Chondrocyte (in vitro differentiated cells): ENCODE measurements around the gene SVEP1. TPM values are rescaled to one million over a fixed set of nuclear protein-coding genes. Genes with fewer than 3 reads are reported as not detected.
"Not testable (repeated sequence)": the region's sequence is repeated elsewhere in the genome, so short reads cannot be mapped to it uniquely, and the experiment has no call there.

Source experiments
- DNase-seq: peaks from one replicate; pipeline ENCODE4 v3.0.0; 2021; ENCODE audit warnings: mixed read lengths, low spot score
- H3K27ac Mint-ChIP-seq: one replicate; pipeline ENCODE4 v1.8.0; 2021; ENCODE audit warnings: mild to moderate bottlenecking, moderate library complexity, mixed read lengths; ENCODE audit not compliant: unreplicated experiment
- H3K27me3 Mint-ChIP-seq: 2 replicates; pipeline ENCODE4 v1.8.0; 2021; ENCODE audit warnings: low read depth, mixed read lengths
- H3K36me3 Mint-ChIP-seq: 2 replicates; pipeline ENCODE4 v1.8.0; 2021; ENCODE audit warnings: low read depth, mixed read lengths
- H3K4me1 Mint-ChIP-seq: 2 replicates; pipeline ENCODE4 v1.8.0; 2021; ENCODE audit warnings: low read depth, mild to moderate bottlenecking, mixed read lengths
- H3K4me3 Mint-ChIP-seq: one replicate; pipeline ENCODE4 v1.8.0; 2021; ENCODE audit warnings: mild to moderate bottlenecking, moderate library complexity, mixed read lengths; ENCODE audit not compliant: unreplicated experiment
- H3K9me3 Mint-ChIP-seq: 2 replicates; pipeline ENCODE4 v1.8.0; 2021; ENCODE audit warnings: low read depth, mixed read lengths
- total RNA-seq: library from RNA; stranded (reverse); gene quantifications from 3 replicates; pipeline ENCODE4 v1.2.1, GENCODE V29; 2021
- TF ChIP-seq, protein P1 (sequence below): fragments of 200-600 bp; sonication (generic); IDR thresholded peaks from 2 replicates; pipeline ENCODE4 v1.5.0; 2021; ENCODE audit warnings: antibody characterized with exemption, mild to moderate bottlenecking, moderate library complexity

Gene SVEP1
- total RNA-seq, 1 donor from 2014 or later, result 0.72 TPM

DNA sequence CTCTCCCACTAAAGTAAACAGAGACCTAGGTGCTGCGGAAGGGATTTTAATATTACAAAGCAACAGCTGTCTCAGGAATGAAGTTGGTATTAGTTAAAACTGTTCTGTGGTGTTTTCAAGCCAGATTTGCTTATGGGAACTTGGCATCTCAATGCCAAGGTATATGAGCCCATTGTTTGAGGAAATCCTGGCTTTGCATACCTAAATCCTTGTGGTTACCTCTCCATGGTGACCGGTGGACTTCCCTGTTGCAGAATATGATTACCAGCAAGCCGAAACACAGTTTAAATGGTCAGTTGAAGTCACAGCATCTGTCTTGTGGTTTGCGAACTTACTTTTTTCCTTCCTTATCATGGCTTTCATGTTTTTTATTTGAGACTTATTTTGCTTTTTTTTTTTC lies 179.6 kb downstream of the SVEP1 start:
- no peak for DNase-seq
- H3K4me1 Mint-ChIP-seq, result no peaks in the 10 kb centered on the region
- H3K36me3 Mint-ChIP-seq, result no peaks in the 10 kb centered on the region
- TF ChIP-seq, protein P1, sequence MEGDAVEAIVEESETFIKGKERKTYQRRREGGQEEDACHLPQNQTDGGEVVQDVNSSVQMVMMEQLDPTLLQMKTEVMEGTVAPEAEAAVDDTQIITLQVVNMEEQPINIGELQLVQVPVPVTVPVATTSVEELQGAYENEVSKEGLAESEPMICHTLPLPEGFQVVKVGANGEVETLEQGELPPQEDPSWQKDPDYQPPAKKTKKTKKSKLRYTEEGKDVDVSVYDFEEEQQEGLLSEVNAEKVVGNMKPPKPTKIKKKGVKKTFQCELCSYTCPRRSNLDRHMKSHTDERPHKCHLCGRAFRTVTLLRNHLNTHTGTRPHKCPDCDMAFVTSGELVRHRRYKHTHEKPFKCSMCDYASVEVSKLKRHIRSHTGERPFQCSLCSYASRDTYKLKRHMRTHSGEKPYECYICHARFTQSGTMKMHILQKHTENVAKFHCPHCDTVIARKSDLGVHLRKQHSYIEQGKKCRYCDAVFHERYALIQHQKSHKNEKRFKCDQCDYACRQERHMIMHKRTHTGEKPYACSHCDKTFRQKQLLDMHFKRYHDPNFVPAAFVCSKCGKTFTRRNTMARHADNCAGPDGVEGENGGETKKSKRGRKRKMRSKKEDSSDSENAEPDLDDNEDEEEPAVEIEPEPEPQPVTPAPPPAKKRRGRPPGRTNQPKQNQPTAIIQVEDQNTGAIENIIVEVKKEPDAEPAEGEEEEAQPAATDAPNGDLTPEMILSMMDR, result no peak
- peaks cover 3% of the 10 kb centered on the region for H3K9me3 Mint-ChIP-seq
- no peaks in the 10 kb centered on the region for H3K27me3 Mint-ChIP-seq
- no peak overlapping the region for H3K4me3 Mint-ChIP-seq
- no peak overlapping the region for H3K27ac Mint-ChIP-seq

DNA sequence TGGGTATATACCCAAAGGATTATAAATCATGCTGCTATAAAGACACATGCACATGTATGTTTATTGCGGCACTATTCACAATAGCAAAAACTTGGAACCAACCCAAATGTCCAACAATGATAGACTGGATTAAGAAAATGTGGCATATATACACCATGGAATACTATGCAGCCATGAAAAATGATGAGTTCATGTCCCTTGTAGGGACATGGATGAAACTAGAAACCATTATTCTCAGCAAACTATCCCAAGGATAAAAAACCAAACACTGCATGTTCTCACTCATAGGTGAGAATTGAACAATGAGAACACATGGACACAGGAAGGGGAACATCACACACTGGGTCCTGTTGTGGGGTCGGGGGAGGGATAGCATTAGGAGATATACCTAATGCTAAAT lies 180.5 kb downstream of the SVEP1 start:
- not testable (repeated sequence) for H3K9me3 Mint-ChIP-seq, H3K36me3 Mint-ChIP-seq, H3K27ac Mint-ChIP-seq, H3K27me3 Mint-ChIP-seq, H3K4me3 Mint-ChIP-seq, H3K4me1 Mint-ChIP-seq, DNase-seq

DNA sequence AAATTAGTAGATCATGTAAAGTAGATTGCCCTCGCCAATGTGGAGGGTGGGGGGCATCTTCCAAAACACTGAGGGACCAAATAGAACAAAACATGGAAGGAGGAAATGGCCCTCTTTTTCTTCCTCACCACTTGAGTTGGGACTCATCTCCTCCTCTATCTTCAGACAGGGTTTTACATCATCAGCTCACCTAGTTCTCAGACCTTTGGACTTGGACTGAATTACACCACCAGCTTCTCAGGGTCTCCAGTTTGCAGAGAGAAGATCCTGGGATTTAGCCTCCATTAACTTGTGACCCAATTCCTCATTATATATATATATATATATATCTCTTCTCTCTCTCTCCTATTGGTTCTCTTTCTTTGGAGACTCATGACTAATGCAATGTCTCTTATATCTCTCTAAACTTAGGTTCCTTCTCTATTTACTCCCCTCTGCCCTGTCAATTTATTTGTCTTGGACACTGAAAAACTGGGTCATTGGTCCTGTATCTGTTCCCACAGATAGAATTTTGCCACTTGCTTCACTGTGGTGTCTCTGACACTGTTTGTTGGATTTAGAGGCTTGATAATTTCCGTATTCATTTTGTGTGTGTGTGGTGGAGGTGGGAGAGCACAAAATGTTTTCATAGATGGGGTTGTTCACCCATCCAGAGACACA lies 187.6 kb downstream of the SVEP1 start:
- Mint-ChIP-seq H3K4me1 (no peaks in the 10 kb centered on the region), H3K27me3 (no peaks in the 10 kb centered on the region), H3K4me3 (no peak overlapping the region), H3K27ac (no peak overlapping the region), H3K9me3 (peaks cover 10% of the 10 kb centered on the region), H3K36me3 (peaks cover 2% of the 10 kb centered on the region)
- no peak for DNase-seq
- TF ChIP-seq, protein P1, result no peak

- H3K36me3 Mint-ChIP-seq, result no peaks in the 10 kb centered on the region
- no peaks in the 10 kb centered on the region for H3K4me1 Mint-ChIP-seq
- no peak overlapping the region for H3K4me3 Mint-ChIP-seq
- H3K27ac Mint-ChIP-seq, result no peak overlapping the region
- DNase-seq, result no peak
- H3K9me3 Mint-ChIP-seq, result peaks cover 3% of the 10 kb centered on the region
- H3K27me3 Mint-ChIP-seq, result no peaks in the 10 kb centered on the region
- TF ChIP-seq, protein P1, result no peak
Measured at GRCh38 chr9:110389148-110389750, 190.3 kb downstream of the SVEP1 start.

DNA sequence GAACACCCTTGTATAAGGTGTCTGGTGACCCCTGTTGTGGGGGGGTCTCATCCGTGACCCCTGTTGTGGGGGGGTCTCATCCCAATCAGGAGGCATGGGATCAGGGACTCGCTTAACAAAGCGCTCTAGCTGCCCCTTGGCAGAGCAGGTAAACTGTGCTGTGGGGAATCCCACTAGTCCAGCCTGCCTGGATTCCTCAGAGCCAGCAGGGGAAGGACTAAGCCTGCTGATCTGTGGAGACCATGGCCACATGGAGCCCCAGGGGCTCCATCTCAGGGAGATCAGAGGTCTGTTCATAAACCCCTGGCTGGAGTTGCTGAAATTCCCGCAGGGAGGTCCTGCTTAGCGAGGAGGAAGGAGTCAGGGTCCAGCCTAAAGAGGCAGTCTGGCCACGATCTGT lies 196.1 kb downstream of the SVEP1 start:
- Mint-ChIP-seq H3K27ac (no peak overlapping the region), H3K4me3 (no peak overlapping the region), H3K27me3 (peaks cover 11% of the 10 kb centered on the region), H3K36me3 (peaks cover 8% of the 10 kb centered on the region), H3K9me3 (peaks cover 6% of the 10 kb centered on the region), H3K4me1 (no peaks in the 10 kb centered on the region)
- DNase-seq, result no peak
- TF ChIP-seq, protein P1, result no peak

DNA sequence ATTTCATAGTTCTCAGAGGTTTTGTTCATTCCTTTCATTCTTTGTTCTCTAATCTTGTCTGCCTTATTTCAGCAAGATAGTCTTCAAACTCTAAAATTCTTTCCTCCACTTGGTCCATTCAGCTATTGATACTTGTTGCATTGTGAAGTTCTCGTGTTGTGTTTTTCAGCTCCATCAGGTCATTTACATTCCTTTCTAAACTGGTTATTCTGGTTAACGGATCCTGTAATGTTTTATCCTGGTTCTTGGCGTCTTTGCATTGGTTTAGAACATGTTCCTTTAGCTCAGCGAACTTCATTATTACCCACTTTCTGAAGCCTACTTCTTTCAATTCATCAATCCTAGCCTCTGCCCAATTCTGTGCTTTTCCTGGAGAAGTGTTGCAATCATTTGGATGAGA lies 196.8 kb downstream of the SVEP1 start:
- H3K4me1 Mint-ChIP-seq, result no peaks in the 10 kb centered on the region
- peaks cover 8% of the 10 kb centered on the region for H3K36me3 Mint-ChIP-seq
- no peak overlapping the region for H3K4me3 Mint-ChIP-seq
- H3K27ac Mint-ChIP-seq, result no peak overlapping the region
- peaks cover 6% of the 10 kb centered on the region for H3K9me3 Mint-ChIP-seq
- peaks cover 18% of the 10 kb centered on the region for H3K27me3 Mint-ChIP-seq
- DNase-seq, result no peak
- TF ChIP-seq, protein P1, result no peak
